ENCODE results near the gene SNAPC3. TPM values are rescaled to one million over a fixed set of nuclear protein-coding genes. Genes with fewer than 3 reads are reported as not detected.

Gene SNAPC3
- total RNA-seq, 1 experiment from 2014 or later: 28.0 TPM

- Histone ChIP-seq H3K4me2 (ENCODE audit: insufficient read depth, insufficient read length, low read length) (no peak overlapping the region), H3K23ac (ENCODE audit: insufficient read length, low read depth, low read length) (no peak overlapping the region), H4K8ac (replicated peaks; ENCODE audit: insufficient read length, low read depth, low read length) (no peak overlapping the region), H3K9me3 (ENCODE audit: control insufficient read depth, low read depth, low read length) (no peaks in the 10 kb centered on the region), H3K18ac (ENCODE audit: insufficient read length, low read depth, low read length) (no peak overlapping the region), H4K20me1 (ENCODE audit: control insufficient read depth, insufficient read depth, insufficient read length) (no peaks in the 10 kb centered on the region), H3K9ac (ENCODE audit: extremely low read depth, insufficient read length, low read length) (no peak overlapping the region), H3K79me1 (ENCODE audit: insufficient read depth, low read depth, low read length, poor library complexity, severe bottlenecking) (no peaks in the 10 kb centered on the region), H3K56ac (ENCODE audit: insufficient read length, low read depth, low read length) (no peak overlapping the region), H3K4ac (ENCODE audit: low read depth, low read length) (no peak overlapping the region), H4K91ac (ENCODE audit: insufficient read length, low read depth, low read length) (no peak overlapping the region), H3K27ac (ENCODE audit: insufficient read length, low read depth, low read length) (no peak overlapping the region), H3K27me3 (ENCODE audit: insufficient read depth, low read length) (no peaks in the 10 kb centered on the region), H3K79me2 (ENCODE audit: insufficient read depth, low read length) (no peaks in the 10 kb centered on the region), H3T11ph (ENCODE audit: low read length) (no peak overlapping the region), H3K14ac (ENCODE audit: insufficient read depth, low read length) (no peak overlapping the region), H2AK5ac (ENCODE audit: insufficient read length, low read length) (no peak overlapping the region), H2BK120ac (ENCODE audit: low read depth, low read length, poor library complexity, severe bottlenecking) (no peak overlapping the region), H2BK20ac (ENCODE audit: low read depth, low read length, poor library complexity, severe bottlenecking) (no peak overlapping the region), H4K5ac (ENCODE audit: insufficient read length, low read depth, low read length) (no peak overlapping the region), H2AFZ (ENCODE audit: low read length) (no peak overlapping the region), H3K4me1 (ENCODE audit: insufficient read depth, low read length) (no peaks in the 10 kb centered on the region), H2BK12ac (ENCODE audit: insufficient read length, low read depth, low read length) (no peak overlapping the region), H3K23me2 (ENCODE audit: insufficient read length, low read depth, low read length, poor library complexity, severe bottlenecking) (no peaks in the 10 kb centered on the region), H2BK5ac (ENCODE audit: insufficient read length, low read length) (no peak overlapping the region), H2BK15ac (ENCODE audit: low read depth, low read length) (no peak overlapping the region)
- Mint-ChIP-seq H3K27me3 (ENCODE audit: low read depth) (no peaks in the 10 kb centered on the region), H3K4me3 (no peak overlapping the region), H3K36me3 (ENCODE audit: insufficient read depth in 1 of 3, low read depth in 3 of 3) (no peaks in the 10 kb centered on the region), H3K9me3 (no peaks in the 10 kb centered on the region; a peak in 1 of 5 replicates), H3K27ac (no peak overlapping the region), H3K4me1 (peaks cover 0 to 7% of the 10 kb centered on the region in 2 experiments; a peak in 2 of 4 replicates)
- DNase-seq: no peak
- WGBS (ENCODE audit: extremely low coverage, insufficient read length, low lambda C conversion rate): no CpG with 5 or more reads among the region's 2 CpGs
- no peak for TF ChIP-seq CTCF (conservative IDR thresholded peaks at IDR 0.05)
Measured at GRCh38 chr9:15390201-15390600, 32.5 kb upstream of the SNAPC3 start.

Measured in H9 (cell line).